ENCODE measurements around the gene EFCAB14. TPM values are rescaled to one million over a fixed set of nuclear protein-coding genes. Genes with fewer than 3 reads are reported as not detected.

The EFCAB14 gene
- total RNA-seq, 4 donors from 2014 or later: 59.5 to 70.2 (median 62.8) TPM

GRCh38 chr1:46681333-46682034, 37.4 kb downstream of the EFCAB14 start:
- Histone ChIP-seq H3K9me3 (no peaks in the 10 kb centered on the region), H3K4me3 (no peak overlapping the region), H3K27me3 (no peaks in the 10 kb centered on the region), H3K4me1 (no peaks in the 10 kb centered on the region), H3K27ac (no peak overlapping the region), H3K36me3 (peaks cover 4 to 86% of the 10 kb centered on the region in 2 donors)
- DNase-seq (no peak), ATAC-seq (no peak)
- intact Hi-C loops (cut with DNase I; ENCODE audit: low total_unique reads) (no loop called here), in situ Hi-C loops (cut with MboI; ENCODE audit: low sequenced_read_pairs in 4 of 4) (no loop called here)
- TF ChIP-seq CTCF (IDR thresholded peaks at IDR 0.05 in 4 of 5, conservative IDR thresholded peaks at IDR 0.05 in 1 of 5): no peak
- TF ChIP-seq POLR2A (IDR thresholded peaks at IDR 0.05): no peak

GRCh38 chr1:46679789-46680573, 38.9 kb downstream of the EFCAB14 start:
- TF ChIP-seq POLR2A (IDR thresholded peaks at IDR 0.05): no peak
- no peak for TF ChIP-seq CTCF (IDR thresholded peaks at IDR 0.05 in 4 of 5, conservative IDR thresholded peaks at IDR 0.05 in 1 of 5)
- no peaks in the 10 kb centered on the region for H3K27me3 ChIP-seq
- intact Hi-C loops (cut with DNase I; ENCODE audit: low total_unique reads): no loop called here
- H3K36me3 ChIP-seq: peaks cover 4 to 87% of the 10 kb centered on the region in 2 donors
- DNase-seq (no peak), ATAC-seq (peak in 1 of 2 donors; percentile 70)
- H3K9me3 ChIP-seq: no peaks in the 10 kb centered on the region
- H3K27ac ChIP-seq: no peak overlapping the region
- no peak overlapping the region for H3K4me3 ChIP-seq
- in situ Hi-C loops (cut with MboI; ENCODE audit: low sequenced_read_pairs in 4 of 4): no loop called here
- no peaks in the 10 kb centered on the region for H3K4me1 ChIP-seq

GRCh38 chr1:46677339-46677738, 41.6 kb downstream of the EFCAB14 start:
- TF ChIP-seq CTCF (IDR thresholded peaks at IDR 0.05 in 4 of 5, conservative IDR thresholded peaks at IDR 0.05 in 1 of 5) (no peak), POLR2A (IDR thresholded peaks at IDR 0.05) (no peak)
- DNase-seq (no peak), ATAC-seq (no peak)
- Histone ChIP-seq H3K36me3 (peaks cover 4 to 64% of the 10 kb centered on the region in 2 donors), H3K27me3 (no peaks in the 10 kb centered on the region), H3K9me3 (no peaks in the 10 kb centered on the region), H3K4me1 (no peaks in the 10 kb centered on the region), H3K27ac (no peak overlapping the region), H3K4me3 (no peak overlapping the region)
- intact Hi-C loops (cut with DNase I; ENCODE audit: low total_unique reads) (no loop called here), in situ Hi-C loops (cut with MboI; ENCODE audit: low sequenced_read_pairs in 4 of 4) (no loop called here)

- no peak overlapping the region for H3K4me3 ChIP-seq
- DNase-seq (no peak), ATAC-seq (no peak)
- H3K4me1 ChIP-seq: no peaks in the 10 kb centered on the region
- intact Hi-C loops (cut with DNase I; ENCODE audit: low total_unique reads): no loop called here
- no peaks in the 10 kb centered on the region for H3K9me3 ChIP-seq
- H3K27me3 ChIP-seq: no peaks in the 10 kb centered on the region
- H3K36me3 ChIP-seq: peaks cover 4 to 56% of the 10 kb centered on the region in 2 donors
- TF ChIP-seq CTCF (IDR thresholded peaks at IDR 0.05 in 4 of 5, conservative IDR thresholded peaks at IDR 0.05 in 1 of 5): no peak
- TF ChIP-seq POLR2A (IDR thresholded peaks at IDR 0.05): no peak
- no peak overlapping the region for H3K27ac ChIP-seq
- in situ Hi-C loops (cut with MboI; ENCODE audit: low sequenced_read_pairs in 4 of 4): no loop called here
These were observed 42.4 kb downstream of the EFCAB14 start for GRCh38 chr1:46676531-46676930.

Measured in gastrocnemius medialis (tissue), 4 donors.